ENCODE data around the gene SPAG16.

Gene SPAG16

GRCh38 chr2:214066862-214067261, 782.6 kb downstream of the SPAG16 start:
- no peaks in the 10 kb centered on the region for H3K36me3 ChIP-seq (ENCODE audit: control insufficient read depth in 1 of 2, insufficient read depth in 2 of 2, low read length in 2 of 2)
- H3K27ac ChIP-seq (ENCODE audit: low read depth, low read length): no peak overlapping the region
- H3K4me3 ChIP-seq (ENCODE audit: low read depth in 1 of 2, low read length in 2 of 2): no peak overlapping the region
- H3K27me3 ChIP-seq (ENCODE audit: control insufficient read depth in 1 of 2, insufficient read depth in 2 of 2, low read length in 2 of 2): no peaks in the 10 kb centered on the region
- H3K9ac ChIP-seq (ENCODE audit: low read depth in 1 of 2, low read length in 2 of 2): no peak overlapping the region
- no peaks in the 10 kb centered on the region for H3K9me3 ChIP-seq (ENCODE audit: control insufficient read depth in 1 of 2, low read length in 2 of 2)
- H3K4me1 ChIP-seq (ENCODE audit: control insufficient read depth in 1 of 2, insufficient read depth in 2 of 2, low read length in 2 of 2): no peaks in the 10 kb centered on the region

- H3K9ac ChIP-seq (ENCODE audit: low read depth in 1 of 2, low read length in 2 of 2): no peak overlapping the region
- H3K36me3 ChIP-seq (ENCODE audit: control insufficient read depth in 1 of 2, insufficient read depth in 2 of 2, low read length in 2 of 2): no peaks in the 10 kb centered on the region
- H3K27ac ChIP-seq (ENCODE audit: low read depth, low read length): no peak overlapping the region
- H3K9me3 ChIP-seq (ENCODE audit: control insufficient read depth in 1 of 2, low read length in 2 of 2): no peaks in the 10 kb centered on the region
- H3K27me3 ChIP-seq (ENCODE audit: control insufficient read depth in 1 of 2, insufficient read depth in 2 of 2, low read length in 2 of 2): no peaks in the 10 kb centered on the region
- H3K4me1 ChIP-seq (ENCODE audit: control insufficient read depth in 1 of 2, insufficient read depth in 2 of 2, low read length in 2 of 2): no peaks in the 10 kb centered on the region
- no peak overlapping the region for H3K4me3 ChIP-seq (ENCODE audit: low read depth in 1 of 2, low read length in 2 of 2)
Measured at GRCh38 chr2:214069254-214069653, 785.0 kb downstream of the SPAG16 start.

GRCh38 chr2:214075456-214075855, 791.2 kb downstream of the SPAG16 start:
- H3K4me1 ChIP-seq (ENCODE audit: control insufficient read depth in 1 of 2, insufficient read depth in 2 of 2, low read length in 2 of 2): no peaks in the 10 kb centered on the region
- no peak overlapping the region for H3K27ac ChIP-seq (ENCODE audit: low read depth, low read length)
- no peaks in the 10 kb centered on the region for H3K36me3 ChIP-seq (ENCODE audit: control insufficient read depth in 1 of 2, insufficient read depth in 2 of 2, low read length in 2 of 2)
- H3K9me3 ChIP-seq (ENCODE audit: control insufficient read depth in 1 of 2, low read length in 2 of 2): no peaks in the 10 kb centered on the region
- H3K9ac ChIP-seq (ENCODE audit: low read depth in 1 of 2, low read length in 2 of 2): no peak overlapping the region
- H3K27me3 ChIP-seq (ENCODE audit: control insufficient read depth in 1 of 2, insufficient read depth in 2 of 2, low read length in 2 of 2): no peaks in the 10 kb centered on the region
- H3K4me3 ChIP-seq (ENCODE audit: low read depth in 1 of 2, low read length in 2 of 2): no peak overlapping the region

GRCh38 chr2:214076527-214076926, 792.3 kb downstream of the SPAG16 start:
- Histone ChIP-seq H3K9me3 (ENCODE audit: control insufficient read depth in 1 of 2, low read length in 2 of 2) (no peaks in the 10 kb centered on the region), H3K4me1 (ENCODE audit: control insufficient read depth in 1 of 2, insufficient read depth in 2 of 2, low read length in 2 of 2) (no peaks in the 10 kb centered on the region), H3K27ac (ENCODE audit: low read depth, low read length) (no peak overlapping the region), H3K9ac (ENCODE audit: low read depth in 1 of 2, low read length in 2 of 2) (no peak overlapping the region), H3K27me3 (ENCODE audit: control insufficient read depth in 1 of 2, insufficient read depth in 2 of 2, low read length in 2 of 2) (no peaks in the 10 kb centered on the region), H3K36me3 (ENCODE audit: control insufficient read depth in 1 of 2, insufficient read depth in 2 of 2, low read length in 2 of 2) (no peaks in the 10 kb centered on the region), H3K4me3 (ENCODE audit: low read depth in 1 of 2, low read length in 2 of 2) (no peak overlapping the region)

- H3K4me3 ChIP-seq (ENCODE audit: low read depth in 1 of 2, low read length in 2 of 2): no peak overlapping the region
- H3K27ac ChIP-seq (ENCODE audit: low read depth, low read length): no peak overlapping the region
- no peaks in the 10 kb centered on the region for H3K27me3 ChIP-seq (ENCODE audit: control insufficient read depth in 1 of 2, insufficient read depth in 2 of 2, low read length in 2 of 2)
- no peaks in the 10 kb centered on the region for H3K9me3 ChIP-seq (ENCODE audit: control insufficient read depth in 1 of 2, low read length in 2 of 2)
- no peaks in the 10 kb centered on the region for H3K36me3 ChIP-seq (ENCODE audit: control insufficient read depth in 1 of 2, insufficient read depth in 2 of 2, low read length in 2 of 2)
- H3K4me1 ChIP-seq (ENCODE audit: control insufficient read depth in 1 of 2, insufficient read depth in 2 of 2, low read length in 2 of 2): no peaks in the 10 kb centered on the region
- H3K9ac ChIP-seq (ENCODE audit: low read depth in 1 of 2, low read length in 2 of 2): no peak overlapping the region
Measured at GRCh38 chr2:214077727-214078126, 793.5 kb downstream of the SPAG16 start.

GRCh38 chr2:214079032-214079431, 794.8 kb downstream of the SPAG16 start:
- no peaks in the 10 kb centered on the region for H3K36me3 ChIP-seq (ENCODE audit: control insufficient read depth in 1 of 2, insufficient read depth in 2 of 2, low read length in 2 of 2)
- H3K27me3 ChIP-seq (ENCODE audit: control insufficient read depth in 1 of 2, insufficient read depth in 2 of 2, low read length in 2 of 2): no peaks in the 10 kb centered on the region
- no peaks in the 10 kb centered on the region for H3K4me1 ChIP-seq (ENCODE audit: control insufficient read depth in 1 of 2, insufficient read depth in 2 of 2, low read length in 2 of 2)
- H3K9me3 ChIP-seq (ENCODE audit: control insufficient read depth in 1 of 2, low read length in 2 of 2): no peaks in the 10 kb centered on the region
- H3K9ac ChIP-seq (ENCODE audit: low read depth in 1 of 2, low read length in 2 of 2): no peak overlapping the region
- H3K27ac ChIP-seq (ENCODE audit: low read depth, low read length): no peak overlapping the region
- H3K4me3 ChIP-seq (ENCODE audit: low read depth in 1 of 2, low read length in 2 of 2): no peak overlapping the region

- Histone ChIP-seq H3K27me3 (ENCODE audit: control insufficient read depth in 1 of 2, insufficient read depth in 2 of 2, low read length in 2 of 2) (no peaks in the 10 kb centered on the region), H3K4me3 (ENCODE audit: low read depth in 1 of 2, low read length in 2 of 2) (no peak overlapping the region), H3K27ac (ENCODE audit: low read depth, low read length) (no peak overlapping the region), H3K9me3 (ENCODE audit: control insufficient read depth in 1 of 2, low read length in 2 of 2) (no peaks in the 10 kb centered on the region), H3K36me3 (ENCODE audit: control insufficient read depth in 1 of 2, insufficient read depth in 2 of 2, low read length in 2 of 2) (no peaks in the 10 kb centered on the region), H3K4me1 (ENCODE audit: control insufficient read depth in 1 of 2, insufficient read depth in 2 of 2, low read length in 2 of 2) (no peaks in the 10 kb centered on the region), H3K9ac (ENCODE audit: low read depth in 1 of 2, low read length in 2 of 2) (no peak overlapping the region)
Measured at GRCh38 chr2:214088536-214088935, 804.3 kb downstream of the SPAG16 start.

GRCh38 chr2:214096208-214096715, 812.0 kb downstream of the SPAG16 start:
- H3K27ac ChIP-seq (ENCODE audit: low read depth, low read length): no peak overlapping the region
- H3K36me3 ChIP-seq (ENCODE audit: control insufficient read depth in 1 of 2, insufficient read depth in 2 of 2, low read length in 2 of 2): no peaks in the 10 kb centered on the region
- H3K4me3 ChIP-seq (ENCODE audit: low read depth in 1 of 2, low read length in 2 of 2): no peak overlapping the region
- H3K4me1 ChIP-seq (ENCODE audit: control insufficient read depth in 1 of 2, insufficient read depth in 2 of 2, low read length in 2 of 2): no peaks in the 10 kb centered on the region
- no peaks in the 10 kb centered on the region for H3K27me3 ChIP-seq (ENCODE audit: control insufficient read depth in 1 of 2, insufficient read depth in 2 of 2, low read length in 2 of 2)
- no peaks in the 10 kb centered on the region for H3K9me3 ChIP-seq (ENCODE audit: control insufficient read depth in 1 of 2, low read length in 2 of 2)
- H3K9ac ChIP-seq (ENCODE audit: low read depth in 1 of 2, low read length in 2 of 2): no peak overlapping the region

GRCh38 chr2:214098811-214099210, 814.5 kb downstream of the SPAG16 start:
- Histone ChIP-seq H3K36me3 (ENCODE audit: control insufficient read depth in 1 of 2, insufficient read depth in 2 of 2, low read length in 2 of 2) (no peaks in the 10 kb centered on the region), H3K4me1 (ENCODE audit: control insufficient read depth in 1 of 2, insufficient read depth in 2 of 2, low read length in 2 of 2) (peaks cover 2 to 6% of the 10 kb centered on the region in 2 donors), H3K27me3 (ENCODE audit: control insufficient read depth in 1 of 2, insufficient read depth in 2 of 2, low read length in 2 of 2) (no peaks in the 10 kb centered on the region), H3K27ac (ENCODE audit: low read depth, low read length) (no peak overlapping the region), H3K9me3 (ENCODE audit: control insufficient read depth in 1 of 2, low read length in 2 of 2) (no peaks in the 10 kb centered on the region), H3K9ac (ENCODE audit: low read depth in 1 of 2, low read length in 2 of 2) (no peak overlapping the region), H3K4me3 (ENCODE audit: low read depth in 1 of 2, low read length in 2 of 2) (no peak overlapping the region)

GRCh38 chr2:214100488-214100887, 816.2 kb downstream of the SPAG16 start:
- Histone ChIP-seq H3K36me3 (ENCODE audit: control insufficient read depth in 1 of 2, insufficient read depth in 2 of 2, low read length in 2 of 2) (no peaks in the 10 kb centered on the region), H3K9me3 (ENCODE audit: control insufficient read depth in 1 of 2, low read length in 2 of 2) (no peaks in the 10 kb centered on the region), H3K27me3 (ENCODE audit: control insufficient read depth in 1 of 2, insufficient read depth in 2 of 2, low read length in 2 of 2) (no peaks in the 10 kb centered on the region), H3K27ac (ENCODE audit: low read depth, low read length) (no peak overlapping the region), H3K4me3 (ENCODE audit: low read depth in 1 of 2, low read length in 2 of 2) (no peak overlapping the region), H3K4me1 (ENCODE audit: control insufficient read depth in 1 of 2, insufficient read depth in 2 of 2, low read length in 2 of 2) (peaks cover 4 to 7% of the 10 kb centered on the region in 2 donors), H3K9ac (ENCODE audit: low read depth in 1 of 2, low read length in 2 of 2) (no peak overlapping the region)

All from duodenal mucosa (tissue), 2 donors.